Limb (tissue), 2 donors: ENCODE data around the gene CALML6.
A peak's percentile ranks its signal among the peaks of the same experiment; 100 is the strongest.

ENCODE experiments used
- DNase-seq, 2 donors: peaks; one replicate each; pipeline ENCODE4 v3.0.0-alpha.2; 2016; ENCODE audit errors: extremely low spot score in 2 of 2

Gene CALML6

DNA sequence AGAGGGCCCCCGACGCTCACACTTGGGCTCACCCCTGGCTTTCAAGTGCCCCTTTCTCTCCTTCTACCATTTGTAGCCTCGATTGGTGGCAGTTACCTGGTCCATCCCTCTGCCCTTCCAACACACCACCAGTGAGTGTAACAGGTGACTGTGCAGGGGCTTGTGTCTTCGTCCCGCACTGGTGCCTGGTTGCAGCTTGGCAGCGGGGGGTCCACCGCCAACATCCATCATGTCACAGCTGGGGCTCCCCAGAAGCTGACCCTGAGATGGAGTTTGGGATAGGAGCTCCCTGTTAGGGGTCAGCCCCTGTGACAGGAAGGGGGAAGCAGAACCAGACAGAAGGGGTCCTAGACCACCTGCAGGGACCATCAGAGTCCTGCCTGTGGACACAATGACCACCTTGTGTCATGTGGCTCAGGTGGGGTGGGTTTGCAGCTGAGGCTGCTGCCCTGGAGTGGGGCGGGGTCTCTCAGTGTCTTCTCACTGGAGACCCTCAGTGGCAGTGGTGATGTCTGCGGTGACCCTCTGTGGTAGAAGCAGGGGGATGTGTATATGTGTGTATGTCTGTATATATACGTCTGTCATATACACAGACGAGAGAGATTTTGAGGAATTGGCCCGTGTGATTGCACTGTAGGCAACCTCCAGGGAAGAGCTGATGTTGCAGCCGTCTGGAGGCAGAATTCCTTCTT is 3.6 kb upstream of the CALML6 start:
- peak in 1 of 2 donors; percentile 27 for DNase-seq

DNA sequence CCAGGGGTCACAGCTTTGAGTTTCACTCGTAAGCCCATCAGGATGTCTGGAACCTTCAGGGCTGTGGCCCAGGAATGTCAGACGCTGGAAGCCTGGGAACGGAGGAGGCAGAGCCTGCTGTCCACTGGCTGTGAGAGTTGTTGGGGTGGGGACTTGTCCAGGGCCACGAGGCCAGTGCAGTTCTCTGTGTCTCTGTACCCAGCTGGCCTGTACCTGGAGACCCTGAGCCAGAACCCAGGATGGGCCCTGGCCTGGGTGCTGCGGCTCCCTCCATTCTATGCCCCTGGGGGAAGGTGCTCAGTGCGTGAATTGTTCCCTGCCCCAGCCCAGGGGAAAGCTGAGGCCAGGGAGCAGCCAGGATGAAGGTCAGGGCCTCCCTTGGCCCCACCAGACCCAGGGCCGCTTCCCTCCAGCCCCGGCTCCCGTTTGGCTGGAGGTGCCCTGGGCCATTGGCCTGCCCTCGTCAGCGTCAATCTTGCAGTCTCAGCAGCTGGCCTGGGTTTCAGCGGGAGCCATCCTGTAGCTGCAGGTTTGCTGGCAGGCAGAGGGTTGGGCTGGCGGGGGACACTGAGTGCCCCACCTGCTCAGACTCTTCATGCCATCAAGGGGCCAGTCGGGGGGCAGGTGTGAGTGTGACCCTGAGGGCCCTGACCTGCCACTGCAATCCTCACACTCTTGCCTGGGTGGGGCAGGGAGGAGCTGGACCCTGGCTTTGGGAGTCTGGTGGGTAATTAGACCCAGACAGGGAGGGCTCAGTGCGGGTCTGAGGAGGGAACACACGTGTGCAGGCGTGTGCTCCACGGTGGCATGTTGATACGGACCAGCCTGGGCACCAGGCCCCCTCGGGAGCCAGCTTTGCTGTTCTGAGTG is 724 bp upstream of the CALML6 start:
- peak in 1 of 2 donors; percentile 51 for DNase-seq

DNA sequence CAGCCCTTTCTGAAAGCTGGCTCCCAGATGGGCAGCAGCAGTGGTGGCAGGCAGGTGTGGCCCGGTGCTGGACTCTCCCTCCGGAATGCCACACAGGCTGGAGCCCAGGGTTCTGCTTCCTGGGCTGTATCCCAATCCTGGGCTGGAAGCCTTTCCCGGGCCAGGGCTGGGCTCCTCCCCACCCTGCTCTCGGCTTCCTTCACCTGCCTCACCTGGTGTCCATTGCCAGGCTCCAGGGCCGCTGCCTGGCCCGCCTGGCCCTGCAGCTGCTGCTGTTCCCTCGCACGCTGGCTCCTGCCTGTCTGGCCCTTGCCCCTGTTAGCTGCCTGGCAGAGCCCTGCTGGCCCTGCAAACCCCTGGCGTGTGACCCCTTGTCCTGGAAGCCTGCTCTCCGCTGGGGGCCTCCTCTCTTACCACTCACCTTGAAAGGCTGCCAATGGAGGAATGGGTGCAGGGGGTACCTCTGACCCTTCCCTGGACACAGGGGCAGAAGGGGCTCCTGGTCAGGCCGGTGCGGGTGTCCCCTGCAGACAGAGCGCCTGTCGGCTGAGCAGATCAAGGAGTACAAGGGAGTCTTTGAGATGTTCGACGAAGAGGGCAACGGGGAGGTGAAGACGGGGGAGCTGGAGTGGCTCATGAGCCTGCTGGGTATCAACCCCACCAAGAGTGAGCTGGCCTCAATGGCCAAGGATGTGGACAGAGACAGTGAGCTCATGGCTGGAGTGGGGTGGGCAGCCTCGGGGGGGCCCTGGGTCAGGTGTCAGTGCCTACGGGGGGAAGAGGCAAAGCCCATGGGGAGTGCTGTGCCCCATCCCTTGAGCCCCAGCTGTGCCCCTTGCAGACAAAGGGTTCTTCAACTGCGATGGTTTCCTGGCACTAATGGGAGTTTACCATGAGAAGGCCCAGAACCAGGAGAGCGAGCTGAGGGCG is 1.1 kb downstream of the CALML6 start:
- DNase-seq: peak in 1 of 2 donors; percentile 30

DNA sequence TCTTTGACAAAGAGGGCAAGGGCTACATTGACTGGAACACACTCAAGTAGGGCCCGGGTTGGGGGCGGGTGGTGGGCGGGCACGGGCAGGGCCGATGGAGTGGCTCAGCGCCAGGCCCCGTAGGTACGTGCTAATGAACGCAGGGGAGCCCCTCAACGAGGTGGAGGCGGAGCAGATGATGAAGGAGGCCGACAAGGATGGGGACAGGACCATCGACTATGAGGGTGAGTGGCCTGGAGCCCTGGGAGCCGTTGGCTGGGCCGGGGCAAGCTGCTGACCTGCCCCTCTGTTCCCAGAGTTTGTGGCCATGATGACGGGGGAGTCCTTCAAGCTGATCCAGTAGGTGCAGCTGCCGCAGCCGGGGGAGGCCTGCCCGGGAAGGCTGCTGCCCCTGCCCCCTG is 1.8 kb downstream of the CALML6 start:
- DNase-seq: peak in 1 of 2 donors; percentile 37

DNA sequence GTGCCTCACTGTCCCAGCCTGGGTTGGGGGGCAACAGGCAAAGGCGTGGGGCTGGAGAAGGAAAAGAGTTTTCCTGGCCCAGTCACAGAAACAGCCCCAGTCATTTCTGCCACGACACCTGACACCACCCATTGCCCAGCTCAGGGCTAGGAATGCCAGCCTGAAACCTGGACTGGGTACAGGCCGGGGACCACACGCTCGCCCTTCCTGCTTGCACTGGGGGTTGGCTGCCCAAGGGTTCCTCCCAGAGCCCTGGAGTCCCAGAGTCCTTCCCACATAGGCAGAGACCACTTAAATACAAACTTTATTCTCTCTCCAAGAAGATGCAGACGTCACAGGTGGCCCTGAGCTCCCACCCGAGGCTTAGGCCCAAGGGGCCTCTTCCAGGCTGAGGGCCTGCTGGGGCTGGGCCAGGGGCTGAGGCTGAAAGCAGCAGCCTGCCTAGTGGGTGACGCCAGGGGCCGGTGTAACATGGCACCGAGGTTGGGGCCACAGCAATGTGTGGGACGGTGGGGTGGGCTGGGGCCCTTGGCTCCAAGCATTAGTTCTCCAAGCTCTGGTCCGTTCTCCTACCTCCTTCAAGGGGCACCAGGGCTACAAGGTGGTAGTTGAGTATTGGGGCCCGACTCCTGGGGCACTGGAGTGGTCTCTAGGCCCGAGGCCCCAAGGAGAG is 2.4 kb downstream of the CALML6 start:
- no peak for DNase-seq

DNA sequence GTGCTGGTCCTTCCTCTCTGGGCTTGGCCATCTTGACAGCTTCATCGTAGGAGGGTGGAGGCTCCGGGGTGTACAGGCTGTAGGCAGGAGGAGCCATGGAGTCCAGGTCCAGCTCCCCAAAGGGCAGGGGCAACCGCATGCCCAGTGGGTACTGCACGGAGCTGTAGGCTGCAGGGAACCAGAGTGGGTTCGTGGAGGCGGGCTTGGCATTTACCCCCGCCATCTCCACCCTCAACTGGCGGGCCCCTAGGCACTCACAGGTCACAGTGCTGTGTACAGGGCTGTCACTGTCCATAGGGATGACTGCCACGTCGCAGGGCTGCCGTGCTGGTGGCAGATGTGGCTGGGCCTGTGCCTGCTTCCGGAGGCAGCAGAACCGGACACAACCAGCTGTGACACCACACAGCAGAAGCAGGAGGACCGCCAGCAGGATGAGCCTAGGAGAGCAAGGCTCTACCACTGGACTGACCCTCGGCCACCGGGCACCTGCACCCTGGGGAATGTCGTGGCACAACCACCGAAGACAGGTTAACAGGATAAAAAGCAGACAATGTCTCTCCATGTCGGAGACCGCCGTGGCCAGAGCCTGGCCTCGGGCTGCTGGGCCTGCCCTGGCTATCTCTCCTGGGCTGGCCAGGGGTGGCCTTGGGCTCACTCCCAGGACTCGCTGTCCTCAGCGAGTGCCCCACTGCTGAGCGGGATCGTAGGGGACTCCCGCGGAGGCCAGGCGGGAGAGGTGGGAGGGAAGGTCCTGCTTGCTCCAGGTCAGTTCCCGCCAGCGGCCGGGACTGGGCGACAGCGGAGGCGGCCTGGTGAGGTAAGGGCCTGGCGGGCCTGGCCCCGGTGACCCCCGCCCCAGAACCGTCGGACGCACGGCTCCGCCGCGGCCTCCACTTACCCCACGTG is 3.2 kb downstream of the CALML6 start:
- DNase-seq: peak in 1 of 2 donors; percentile 37

DNA sequence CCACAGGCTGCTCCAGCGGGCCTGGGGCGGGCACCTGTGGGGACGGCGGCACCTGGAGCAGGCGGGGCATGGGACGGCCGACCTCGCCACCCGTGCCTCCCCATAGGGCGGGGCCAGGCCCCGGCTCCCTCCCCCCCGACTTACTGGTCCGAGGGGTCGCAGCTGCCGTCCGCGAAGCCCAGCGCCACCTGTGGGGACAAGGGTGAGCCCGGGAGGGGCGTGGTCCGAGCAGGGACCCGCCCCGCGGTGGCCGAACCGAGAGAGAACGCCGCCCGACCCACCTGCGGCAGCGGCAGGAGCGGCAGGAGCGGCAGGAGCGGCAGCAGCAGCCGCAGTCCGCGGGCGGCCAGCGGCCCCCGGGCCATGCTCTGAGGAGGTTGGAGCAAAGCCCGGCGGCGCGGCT is 3.8 kb downstream of the CALML6 start, which contains the start of gene TMEM52:
TSS of gene TMEM52 (minus strand) at position 379 of the 403 bp plus-strand sequence. CDS start at position 365, 14 bp downstream.
- no peak for DNase-seq

DNA sequence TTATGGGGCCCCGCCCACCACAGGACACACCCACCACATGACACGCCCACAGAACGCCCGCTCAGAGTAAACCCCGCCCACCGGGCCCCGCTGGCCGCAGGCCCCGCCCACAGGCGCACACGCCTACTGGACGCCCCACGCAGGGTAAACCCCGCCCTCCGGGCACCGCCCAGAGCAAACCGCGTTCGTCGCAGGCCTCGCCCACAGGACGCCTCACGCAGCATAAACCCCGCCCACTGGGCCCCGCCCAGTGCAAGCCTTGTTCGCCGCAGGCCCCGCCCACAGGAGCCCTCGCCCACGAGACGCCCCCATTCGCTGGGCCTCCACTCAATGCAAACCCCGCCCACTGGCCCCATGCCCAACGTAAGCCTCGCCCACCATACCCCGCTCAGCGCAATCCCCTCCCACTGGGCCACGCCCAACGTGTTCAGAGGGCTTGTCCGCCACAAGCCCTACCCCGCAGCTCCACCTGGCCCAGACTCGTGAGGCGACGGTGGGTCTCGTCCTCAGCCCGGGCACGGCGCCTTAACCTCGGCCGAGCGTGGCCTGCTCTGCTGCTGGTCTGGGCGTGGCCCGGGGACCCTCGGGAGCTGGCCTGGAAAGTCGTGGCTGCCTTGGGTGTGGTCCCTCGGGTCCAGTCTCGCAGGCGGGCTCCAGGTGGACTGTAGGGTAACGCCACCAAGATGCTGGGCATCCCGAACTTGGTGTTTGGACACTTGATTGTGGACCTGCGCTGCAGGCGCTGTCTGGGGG is 4.4 kb downstream of the CALML6 start:
- DNase-seq: peak; percentile 94 to 100

DNA sequence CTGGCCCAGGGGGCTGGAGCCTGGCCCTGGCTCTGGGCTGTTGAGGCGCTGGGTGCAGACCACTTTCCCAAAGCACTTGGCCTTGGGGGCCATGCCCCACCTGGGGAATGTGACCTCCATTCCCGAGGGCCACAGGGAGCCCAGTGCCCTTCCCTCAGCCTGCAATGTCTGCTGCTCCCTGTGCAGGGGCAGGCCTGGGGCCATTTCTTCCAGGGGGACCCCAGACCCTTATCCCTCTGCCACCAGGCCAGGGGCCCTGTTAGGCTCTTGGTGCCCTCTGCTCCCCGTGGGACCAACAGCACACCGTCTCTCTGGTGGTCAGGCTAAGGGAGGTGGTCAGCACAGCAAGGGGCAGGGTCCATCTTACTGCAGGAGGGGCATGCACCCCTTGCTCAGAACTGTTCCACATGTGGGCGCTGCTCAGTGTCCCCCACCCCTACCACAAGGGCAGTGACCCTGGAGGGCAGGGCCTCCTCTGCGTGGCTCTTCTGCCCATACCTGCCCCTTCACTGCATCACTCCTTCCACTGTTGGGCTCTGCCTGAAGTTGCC is 5.1 kb downstream of the CALML6 start:
- no peak for DNase-seq

DNA sequence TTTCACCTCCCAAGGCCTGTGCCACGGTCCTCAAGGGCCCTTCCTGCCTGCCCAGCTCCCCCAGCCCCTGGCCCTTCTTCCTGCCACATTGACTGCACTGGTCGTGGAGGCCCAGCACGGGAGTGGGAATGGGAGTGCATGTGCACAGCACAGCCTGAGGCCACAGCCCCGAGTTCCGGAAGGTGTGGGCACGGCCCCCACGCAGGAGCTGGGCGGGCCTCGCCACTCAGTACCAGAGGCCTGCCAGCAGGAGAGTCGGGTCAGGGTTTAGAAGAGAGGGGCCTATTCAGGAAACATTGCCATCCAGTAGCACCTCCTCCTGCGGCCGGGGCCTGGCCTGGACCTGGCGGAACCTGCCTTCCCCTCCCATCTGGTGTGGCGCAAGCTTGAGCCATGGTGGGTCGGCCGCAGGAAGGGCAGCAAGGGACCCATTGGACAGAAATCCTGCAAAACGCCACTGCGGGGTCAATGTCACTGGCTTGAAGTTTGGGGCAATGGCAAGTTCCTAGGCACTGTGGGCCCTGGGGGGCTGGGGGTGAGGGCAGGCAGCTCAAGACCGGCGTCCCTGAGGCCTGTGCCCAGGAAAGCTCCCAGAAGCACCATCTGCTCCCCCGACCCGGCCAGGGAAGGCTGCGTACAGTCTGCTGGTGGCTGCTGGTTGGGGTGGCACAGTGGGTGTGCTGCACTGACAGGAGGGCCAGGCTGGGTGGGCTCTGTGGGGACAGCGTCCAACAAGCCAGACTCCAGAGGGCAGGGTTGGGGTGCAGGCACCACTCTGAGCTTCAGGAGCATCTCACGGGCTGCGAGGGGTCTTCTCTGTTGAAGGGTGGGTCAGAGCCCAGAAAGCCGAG is 5.8 kb downstream of the CALML6 start:
- peak in 1 of 2 donors; percentile 42 for DNase-seq

DNA sequence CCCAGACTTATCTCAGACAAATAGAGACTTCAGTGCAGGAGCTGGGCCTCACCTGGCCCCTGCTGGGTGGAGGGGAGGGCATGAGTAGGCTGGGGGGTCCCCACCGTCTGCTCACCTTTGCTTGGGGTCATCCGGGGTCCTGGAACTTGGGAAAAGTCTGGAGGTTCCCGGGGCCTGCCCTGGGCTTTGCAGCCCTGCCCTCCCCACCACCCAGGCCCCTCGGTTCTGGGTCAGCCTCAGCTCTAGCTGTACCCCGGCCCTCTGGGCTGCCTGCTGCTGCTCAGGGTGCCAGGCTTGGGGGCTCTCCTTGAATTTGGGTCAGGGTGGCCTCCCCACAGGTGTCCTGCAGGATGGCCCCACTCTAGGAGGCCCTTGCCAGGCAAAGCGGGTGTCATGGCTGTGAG is 6.4 kb downstream of the CALML6 start:
- DNase-seq: peak in 1 of 2 donors; percentile 38

DNA sequence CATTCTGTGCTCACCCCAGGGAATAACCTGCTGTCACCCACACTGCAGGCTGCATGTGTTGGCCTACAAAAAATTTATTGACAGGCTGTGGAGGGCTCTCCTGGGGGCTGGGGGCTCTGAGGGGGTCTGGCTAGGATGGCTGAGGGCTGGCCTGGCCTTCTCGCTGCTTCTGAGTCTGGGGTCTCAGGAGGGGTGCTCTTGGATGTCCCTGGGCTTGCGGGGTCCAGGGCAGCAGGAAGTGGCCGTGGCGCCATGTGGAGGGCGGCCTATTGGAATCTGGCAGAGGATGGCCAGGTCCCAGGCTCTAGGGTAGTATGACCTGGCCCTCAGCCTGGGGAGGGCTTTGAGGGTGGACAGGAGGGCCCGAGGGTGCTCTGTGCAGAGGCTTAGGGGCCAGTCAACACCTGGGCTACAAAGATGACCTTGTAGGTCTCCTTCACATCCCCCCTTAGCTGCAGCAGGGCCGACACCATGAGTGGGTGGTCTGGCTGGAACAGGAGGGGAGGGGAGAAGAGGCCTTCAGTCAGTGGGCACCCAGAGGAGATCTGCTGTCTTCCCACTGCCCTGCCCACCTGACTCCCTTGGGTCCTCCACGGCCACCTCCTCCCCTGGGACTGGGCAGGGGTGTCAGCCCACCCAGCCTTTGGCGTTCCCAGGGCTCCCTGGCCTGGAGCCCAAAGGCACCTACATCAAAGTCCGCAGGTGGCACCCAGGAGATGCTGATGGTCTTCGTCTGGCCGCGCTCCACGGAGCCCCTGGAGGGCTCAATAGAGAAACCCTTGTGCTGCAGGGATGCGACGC is 7.0 kb downstream of the CALML6 start:
- peak in 1 of 2 donors; percentile 39 for DNase-seq

DNA sequence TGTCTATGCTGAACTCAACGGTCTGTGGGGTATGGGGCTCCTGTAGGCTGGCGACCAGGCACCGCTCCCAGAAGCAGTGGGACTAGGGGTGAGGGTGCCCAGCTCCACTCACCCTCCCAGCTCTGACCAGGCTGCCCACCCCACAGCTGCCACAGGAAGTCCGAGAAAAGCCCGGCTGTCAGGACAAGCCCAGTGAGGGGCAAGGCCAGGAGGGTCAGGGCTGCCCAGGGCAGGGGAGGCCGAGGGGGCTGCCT is 7.6 kb downstream of the CALML6 start:
- no peak for DNase-seq

DNA sequence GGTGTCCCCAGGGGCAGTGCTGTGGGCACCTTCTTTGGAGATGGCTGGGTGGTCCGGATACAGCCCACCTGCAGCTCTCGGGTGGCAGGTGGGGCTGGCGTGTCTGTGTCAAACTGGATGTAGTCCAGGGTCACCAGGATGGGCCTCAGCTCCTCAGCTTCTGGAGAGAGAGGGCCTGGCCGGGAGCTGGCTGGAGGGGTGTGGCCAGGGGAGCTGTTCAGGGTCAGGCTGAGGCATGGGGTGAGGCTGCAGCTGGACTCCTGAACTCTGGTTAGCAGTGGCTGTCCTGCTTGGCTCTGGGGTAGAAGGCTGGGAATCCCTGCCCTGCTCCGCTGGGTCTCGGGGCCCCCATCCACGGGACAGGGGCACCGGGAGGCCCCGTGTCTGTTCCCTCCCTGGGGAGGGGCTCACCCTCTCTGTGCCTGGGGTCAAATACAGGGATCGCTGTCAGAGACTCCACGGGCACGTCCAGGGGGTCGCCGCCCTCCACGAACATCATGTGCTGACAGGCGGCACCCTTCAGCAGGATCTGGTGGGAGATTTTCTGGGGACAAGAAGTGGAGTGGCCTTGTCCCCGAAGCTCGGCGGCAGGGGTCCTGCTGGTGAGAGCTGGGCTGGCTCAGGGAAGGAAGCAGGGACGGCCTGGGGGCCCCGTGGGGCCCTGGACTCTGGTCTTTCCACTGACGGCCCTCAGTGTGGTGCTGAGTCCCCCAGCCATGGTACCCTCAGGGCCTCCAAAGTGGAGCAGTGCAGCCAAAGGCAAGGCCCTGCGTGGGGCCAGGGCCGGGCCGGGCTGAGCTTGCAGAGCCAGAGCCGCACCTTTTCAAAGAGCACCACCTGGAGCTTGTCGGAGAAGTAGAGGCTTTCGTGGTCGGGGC is 8.1 kb downstream of the CALML6 start:
- DNase-seq: peak in 1 of 2 donors; percentile 28

DNA sequence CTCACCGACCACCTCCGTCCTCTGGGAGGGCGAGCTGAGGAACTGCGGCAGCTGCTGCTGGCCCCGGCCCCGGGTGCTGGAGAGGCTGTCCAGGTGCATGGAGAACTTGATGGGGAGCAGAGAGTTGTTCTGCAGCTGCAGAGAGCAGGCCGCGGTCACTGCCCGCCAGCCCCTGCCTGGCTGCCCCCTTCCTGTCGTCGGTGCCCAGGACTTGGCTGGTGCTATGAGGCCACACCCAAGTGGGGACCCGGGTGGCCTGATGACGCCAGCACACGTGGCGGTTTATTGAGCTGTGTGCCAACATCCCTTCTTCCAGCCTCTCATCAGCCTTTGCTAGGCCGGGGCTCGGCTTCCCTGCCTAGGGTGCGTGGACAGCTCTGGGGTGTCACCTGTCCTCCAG is 9.3 kb downstream of the CALML6 start:
- peak in 1 of 2 donors; percentile 45 for DNase-seq

DNA sequence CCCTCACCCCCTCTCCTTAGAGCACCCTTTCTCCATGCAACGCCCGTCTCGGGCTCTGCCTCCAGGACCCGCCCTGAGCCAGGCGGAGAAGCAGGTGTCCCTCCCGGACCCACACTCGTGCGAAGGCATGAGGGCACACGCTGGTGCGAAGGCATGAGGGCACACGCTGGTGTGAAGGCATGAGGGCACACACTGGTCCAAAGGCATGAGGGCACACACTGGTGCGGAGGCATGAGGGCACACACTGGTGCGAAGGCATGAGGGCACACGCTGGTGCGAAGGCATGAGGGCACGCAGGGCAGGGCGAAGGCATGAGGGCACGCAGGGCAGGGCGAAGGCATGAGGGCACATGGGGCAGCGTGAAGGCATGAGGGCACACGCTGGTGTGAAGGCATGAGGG is 9.8 kb downstream of the CALML6 start:
- DNase-seq: no peak
